Uterus (tissue), 4 donors: ENCODE data around the gene FGF11. TPM values are rescaled to one million over a fixed set of nuclear protein-coding genes. Genes with fewer than 3 reads are reported as not detected.

Experiments
- DNase-seq, 2 donors: peaks; one replicate each; pipeline ENCODE4 v3.0.0-alpha.2; 2019 to 2020
- H3K27ac ChIP-seq, 2 donors: fragments of 200-600 bp; sonication (generic); 1 replicate in 1 of 2; 2 replicates in 1 of 2; pipeline ENCODE4 v1.5.1; 2016 to 2018
- H3K27me3 ChIP-seq, 2 donors: fragments of 200-600 bp; sonication (generic); one replicate each; pipeline ENCODE4 v1.5.1; 2018 to 2019; ENCODE audit warnings: control low read depth in 1 of 2
- H3K36me3 ChIP-seq, 2 donors: fragments of 200-600 bp; sonication (generic); one replicate each; pipeline ENCODE4 v1.5.1; 2019; ENCODE audit warnings: control low read depth in 1 of 2
- H3K4me1 ChIP-seq, 2 donors: fragments of 200-600 bp; sonication (generic); one replicate each; pipeline ENCODE4 v1.5.1; 2018 to 2019; ENCODE audit warnings: control low read depth in 1 of 2
- H3K4me3 ChIP-seq, 2 donors: fragments of 200-600 bp; sonication (generic); 1 replicate in 1 of 2; 2 replicates in 1 of 2; pipeline ENCODE4 v1.5.1; 2018 to 2019; ENCODE audit warnings: mild to moderate bottlenecking in 1 of 2
- H3K9me3 ChIP-seq, 2 donors: fragments of 200-600 bp; sonication (generic); one replicate each; pipeline ENCODE4 v1.5.1; 2019; ENCODE audit warnings: control low read depth in 1 of 2
- POLR2A ChIP-seq, 2 donors: fragments of 450-650 bp; IDR thresholded peaks; one replicate each; pipeline ENCODE4 v1.6.1; 2016; ENCODE audit warnings: antibody characterized with exemption in 2 of 2, mild to moderate bottlenecking in 1 of 2, moderate library complexity in 1 of 2
- intact Hi-C: fragments of 100-400 bp; cut with DNase I; formaldehyde crosslinking; loops from one replicate; pipeline ENCODE4 v1.15.1; 2023; ENCODE audit warnings: low total_unique reads
- total RNA-seq, 4 donors: library from RNA; depleted of rRNA in 3 of 4; stranded (reverse); fragments of >200 nt in 3 of 4; gene quantifications; one replicate each; pipeline versions ENCODE4 v1.1.0 to v1.2.4, GENCODE V29; 2014 to 2023
- TF ChIP-seq, protein P1 (sequence below), 4 experiments: fragments of 200-600 bp in 2 of 4; fragments of 450-650 bp in 2 of 4; sonication (generic) in 2 of 4; IDR thresholded peaks; one replicate each; pipeline ENCODE4 v1.5.1; 2016 to 2019; ENCODE audit warnings: antibody characterized with exemption in 4 of 4, mild to moderate bottlenecking in 2 of 4, moderate library complexity in 1 of 4
- donor health status: DM: yes; HTN: yes; CAD: no.

The FGF11 gene
- total RNA-seq = 10 to 100 TPM in 1 of 4 donors, 1 to 10 TPM in 2, not detected in 1; 2.8 to 17.9 (median 6.2) TPM

DNA sequence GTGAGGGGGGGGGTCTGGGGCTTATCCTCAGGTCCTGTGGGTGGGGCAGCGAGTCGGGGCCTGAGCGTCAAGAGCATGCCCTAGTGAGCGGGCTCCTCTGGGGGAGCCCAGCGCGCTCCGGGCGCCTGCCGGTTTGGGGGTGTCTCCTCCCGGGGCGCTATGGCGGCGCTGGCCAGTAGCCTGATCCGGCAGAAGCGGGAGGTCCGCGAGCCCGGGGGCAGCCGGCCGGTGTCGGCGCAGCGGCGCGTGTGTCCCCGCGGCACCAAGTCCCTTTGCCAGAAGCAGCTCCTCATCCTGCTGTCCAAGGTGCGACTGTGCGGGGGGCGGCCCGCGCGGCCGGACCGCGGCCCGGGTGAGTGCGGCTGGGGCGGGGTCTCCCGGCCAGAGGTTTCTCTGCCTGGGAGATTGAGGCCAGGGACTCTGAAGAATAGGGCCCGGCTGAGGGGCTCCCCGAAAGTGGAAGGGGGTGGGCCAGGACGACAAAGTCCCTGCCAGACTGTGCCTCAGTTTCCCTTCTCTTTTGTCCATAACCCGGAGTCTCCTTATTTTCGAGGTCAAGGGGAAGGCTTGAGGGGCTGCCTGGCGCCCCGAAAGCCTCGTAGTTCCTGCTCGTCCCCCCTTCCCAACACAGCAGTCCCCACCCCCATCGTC is at the start of gene FGF11:
Gene FGF11, plus strand, starts transcription at position 51 of the 651 bp plus-strand sequence. Its CDS starts 109 bp downstream, at position 160.
- H3K4me1 ChIP-seq = peaks cover 0 to 43% of the 10 kb centered on the region in 2 donors
- H3K27ac ChIP-seq = peak within 1 kb of the TSS; percentile 41 to 64
- TF ChIP-seq, protein P1, sequence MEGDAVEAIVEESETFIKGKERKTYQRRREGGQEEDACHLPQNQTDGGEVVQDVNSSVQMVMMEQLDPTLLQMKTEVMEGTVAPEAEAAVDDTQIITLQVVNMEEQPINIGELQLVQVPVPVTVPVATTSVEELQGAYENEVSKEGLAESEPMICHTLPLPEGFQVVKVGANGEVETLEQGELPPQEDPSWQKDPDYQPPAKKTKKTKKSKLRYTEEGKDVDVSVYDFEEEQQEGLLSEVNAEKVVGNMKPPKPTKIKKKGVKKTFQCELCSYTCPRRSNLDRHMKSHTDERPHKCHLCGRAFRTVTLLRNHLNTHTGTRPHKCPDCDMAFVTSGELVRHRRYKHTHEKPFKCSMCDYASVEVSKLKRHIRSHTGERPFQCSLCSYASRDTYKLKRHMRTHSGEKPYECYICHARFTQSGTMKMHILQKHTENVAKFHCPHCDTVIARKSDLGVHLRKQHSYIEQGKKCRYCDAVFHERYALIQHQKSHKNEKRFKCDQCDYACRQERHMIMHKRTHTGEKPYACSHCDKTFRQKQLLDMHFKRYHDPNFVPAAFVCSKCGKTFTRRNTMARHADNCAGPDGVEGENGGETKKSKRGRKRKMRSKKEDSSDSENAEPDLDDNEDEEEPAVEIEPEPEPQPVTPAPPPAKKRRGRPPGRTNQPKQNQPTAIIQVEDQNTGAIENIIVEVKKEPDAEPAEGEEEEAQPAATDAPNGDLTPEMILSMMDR (IDR thresholded peaks at IDR 0.05) = no peak
- no peak for TF ChIP-seq POLR2A (IDR thresholded peaks at IDR 0.05)
- DNase-seq = no peak
- peaks cover 0 to 23% of the 10 kb centered on the region in 2 donors for H3K27me3 ChIP-seq
- peak within 1 kb of the TSS; percentile 17 to 19 for H3K4me3 ChIP-seq
- no peaks in the 10 kb centered on the region for H3K9me3 ChIP-seq
- H3K36me3 ChIP-seq = no peaks in the 10 kb centered on the region
- intact Hi-C loops = loop anchor here (10.0 kb wide), 1 partner anchor 45 kb away; the partner anchor contains the start of genes POLR2A and SLC35G6

DNA sequence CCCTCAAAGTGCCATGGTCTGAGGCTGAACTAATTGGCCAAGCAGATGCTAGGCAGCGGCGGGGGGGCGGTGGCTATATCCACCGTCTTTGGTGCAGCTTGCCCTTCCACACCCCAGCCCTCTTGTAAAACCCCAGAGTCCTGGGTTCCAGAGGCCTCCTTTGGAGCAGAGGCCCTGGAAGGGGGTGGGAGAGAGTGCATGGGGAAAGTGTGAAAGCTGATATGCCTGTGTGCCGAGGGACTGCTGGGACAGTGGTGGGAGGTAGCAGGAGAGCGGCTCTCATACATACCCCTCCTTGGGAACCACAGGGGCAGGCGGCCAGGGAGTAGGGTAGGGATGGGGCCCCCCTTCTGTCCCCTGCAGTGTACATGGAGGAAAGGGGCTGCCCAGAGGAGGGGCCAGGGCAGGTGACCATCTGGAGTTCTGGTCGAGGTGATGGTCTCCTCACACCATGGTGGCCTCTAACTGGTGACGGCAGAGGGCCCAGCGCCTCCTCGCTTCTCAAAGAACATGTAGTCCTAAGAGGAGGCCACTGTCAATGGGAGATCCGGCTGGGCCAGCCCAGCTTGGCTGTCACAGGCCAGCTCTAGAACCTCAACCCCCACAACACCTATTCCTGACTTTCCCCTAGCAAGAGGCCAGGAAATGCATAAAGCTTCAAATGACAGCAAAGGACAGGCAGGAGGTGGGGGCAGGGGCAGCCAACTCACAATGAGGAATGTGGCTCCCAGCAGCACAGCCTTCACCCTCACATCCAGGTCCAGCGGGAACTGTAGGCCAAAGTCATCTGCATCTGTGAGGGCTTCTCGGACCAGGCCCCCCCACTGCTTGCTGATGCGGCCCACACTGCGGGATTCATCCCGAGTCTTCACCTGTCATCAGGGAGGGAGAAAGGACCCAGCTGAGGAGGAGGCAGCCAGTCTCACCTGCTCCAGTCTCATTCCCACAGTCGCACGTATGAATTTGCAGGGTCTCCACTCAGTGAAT is 49.1 kb upstream of the FGF11 start:
- no peak for DNase-seq
- H3K36me3 ChIP-seq = no peaks in the 10 kb centered on the region
- no peaks in the 10 kb centered on the region for H3K27me3 ChIP-seq
- H3K27ac ChIP-seq = no peak overlapping the region
- no peaks in the 10 kb centered on the region for H3K9me3 ChIP-seq
- no peak overlapping the region for H3K4me3 ChIP-seq
- no peak for TF ChIP-seq POLR2A (IDR thresholded peaks at IDR 0.05)
- TF ChIP-seq, protein P1 (IDR thresholded peaks at IDR 0.05) = no peak
- H3K4me1 ChIP-seq = peaks cover 0 to 10% of the 10 kb centered on the region in 2 donors
- intact Hi-C loops = no loop called here

- Histone ChIP-seq H3K36me3 (no peaks in the 10 kb centered on the region), H3K4me1 (peaks cover 0 to 10% of the 10 kb centered on the region in 2 donors), H3K27ac (no peak overlapping the region), H3K9me3 (no peaks in the 10 kb centered on the region), H3K4me3 (no peak overlapping the region), H3K27me3 (no peaks in the 10 kb centered on the region)
- DNase-seq = no peak
- intact Hi-C loops = no loop called here
- TF ChIP-seq, protein P1 (IDR thresholded peaks at IDR 0.05) = no peak
Measured at GRCh38 chr17:7391307-7391706, 48.0 kb upstream of the FGF11 start.

DNA sequence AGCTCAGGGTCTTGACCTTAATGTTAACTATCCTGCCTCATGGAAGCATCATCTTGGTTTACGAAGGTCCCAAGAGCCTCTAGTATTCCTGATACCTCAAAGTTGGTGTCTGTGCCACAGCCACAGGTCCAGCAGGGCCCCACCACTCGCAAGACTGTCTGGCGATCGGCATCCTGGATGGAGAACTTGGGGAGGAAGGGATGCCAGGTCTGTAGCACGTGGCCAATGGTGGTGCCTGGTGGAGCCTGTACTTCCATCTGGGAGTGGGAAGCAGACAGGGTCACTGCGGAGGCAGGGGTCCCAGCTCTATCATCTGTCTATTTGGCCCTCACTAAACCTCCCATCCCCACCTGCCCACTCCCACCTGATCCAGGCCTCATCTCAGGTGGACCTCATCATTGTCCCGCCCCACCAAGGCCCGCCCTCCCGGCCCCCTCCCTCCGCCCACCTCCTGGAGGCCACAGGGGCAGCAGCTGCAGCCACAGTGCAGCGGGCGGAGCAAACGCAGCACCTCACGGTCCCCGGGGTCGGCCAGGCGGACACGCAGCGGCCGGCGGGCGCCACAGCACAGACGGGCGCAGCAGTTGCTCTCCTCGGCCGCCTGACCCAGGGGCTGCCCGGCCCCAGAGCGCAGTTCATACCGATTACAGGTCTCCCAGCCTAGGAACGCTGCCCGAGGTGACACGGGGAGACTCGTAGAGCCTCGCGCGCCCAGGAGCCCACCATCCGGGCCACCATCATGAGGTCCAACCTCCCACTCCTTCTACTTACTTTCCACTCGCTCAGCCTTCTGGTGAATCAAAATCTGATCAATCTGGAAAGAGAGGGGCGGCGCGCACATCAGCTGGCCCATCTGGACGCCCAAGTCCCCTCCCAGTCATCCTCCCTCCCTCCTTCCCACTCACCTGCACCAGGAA is 46.4 kb upstream of the FGF11 start:
- H3K36me3 ChIP-seq = no peaks in the 10 kb centered on the region
- H3K4me3 ChIP-seq = peak overlapping the region; percentile 67 to 89
- TF ChIP-seq POLR2A (IDR thresholded peaks at IDR 0.05) = no peak
- TF ChIP-seq, protein P1 (IDR thresholded peaks at IDR 0.05) = no peak
- H3K27me3 ChIP-seq = no peaks in the 10 kb centered on the region
- intact Hi-C loops = no loop called here
- H3K9me3 ChIP-seq = no peaks in the 10 kb centered on the region
- peaks cover 0 to 10% of the 10 kb centered on the region in 2 donors for H3K4me1 ChIP-seq
- DNase-seq = no peak
- H3K27ac ChIP-seq = peak overlapping the region; percentile 79 to 93
